ENCODE data around the gene CEP350. TPM values are rescaled to one million over a fixed set of nuclear protein-coding genes. Genes with fewer than 3 reads are reported as not detected.

CEP350 gene
- total RNA-seq, 1 experiment from 2014 or later: 27.6 TPM

- Histone ChIP-seq H3K4me2 (ENCODE audit: low read length) (no peak overlapping the region), H3K27ac (ENCODE audit: low read depth, low read length) (no peak overlapping the region), H3K36me3 (ENCODE audit: control insufficient read depth in 1 of 2, insufficient read depth in 2 of 2, low read length in 2 of 2) (peaks cover 0 to 6% of the 10 kb centered on the region in 2 experiments; a peak in 1 of 4 replicates), H2AFZ (ENCODE audit: low read depth, low read length, poor library complexity, severe bottlenecking) (no peak overlapping the region), H3K4me3 (replicated peaks in 1 of 2; ENCODE audit: low read depth in 1 of 2, low read length in 2 of 2) (no peak overlapping the region), H3K9me3 (ENCODE audit: control insufficient read depth in 1 of 2, insufficient read depth in 1 of 2, low read depth in 1 of 2, low read length in 2 of 2) (no peaks in the 10 kb centered on the region), H3K9me2 (ENCODE audit: insufficient read depth) (no peaks in the 10 kb centered on the region), H3K9ac (ENCODE audit: low read length) (no peak overlapping the region), H3K27me3 (ENCODE audit: insufficient read depth, low read length) (no peaks in the 10 kb centered on the region), H3K79me2 (ENCODE audit: insufficient read depth, low read length) (no peaks in the 10 kb centered on the region), H3K4me1 (ENCODE audit: control insufficient read depth in 1 of 2, insufficient read depth in 2 of 2, low read length in 2 of 2) (no peaks in the 10 kb centered on the region), H4K20me1 (ENCODE audit: insufficient read depth) (no peaks in the 10 kb centered on the region; the same call in 1 of the 2 replicates)
- ChIA-PET RAD21 (ENCODE audit: low non-redundant PET in 1 of 2, low total read pairs in 2 of 2, uncharacterized antibody in 2 of 2, unreplicated experiment in 2 of 2) (no interaction called here), CTCF (no interaction called here), POLR2A (no interaction called here)
- intact Hi-C loops (cut with micrococcal nuclease): no loop called here
- BruUV-seq (replicated peaks): no TSS peak
- no peak for DNase-seq (ENCODE audit: low read depth, low spot score)
- TF ChIP-seq, protein P1, sequence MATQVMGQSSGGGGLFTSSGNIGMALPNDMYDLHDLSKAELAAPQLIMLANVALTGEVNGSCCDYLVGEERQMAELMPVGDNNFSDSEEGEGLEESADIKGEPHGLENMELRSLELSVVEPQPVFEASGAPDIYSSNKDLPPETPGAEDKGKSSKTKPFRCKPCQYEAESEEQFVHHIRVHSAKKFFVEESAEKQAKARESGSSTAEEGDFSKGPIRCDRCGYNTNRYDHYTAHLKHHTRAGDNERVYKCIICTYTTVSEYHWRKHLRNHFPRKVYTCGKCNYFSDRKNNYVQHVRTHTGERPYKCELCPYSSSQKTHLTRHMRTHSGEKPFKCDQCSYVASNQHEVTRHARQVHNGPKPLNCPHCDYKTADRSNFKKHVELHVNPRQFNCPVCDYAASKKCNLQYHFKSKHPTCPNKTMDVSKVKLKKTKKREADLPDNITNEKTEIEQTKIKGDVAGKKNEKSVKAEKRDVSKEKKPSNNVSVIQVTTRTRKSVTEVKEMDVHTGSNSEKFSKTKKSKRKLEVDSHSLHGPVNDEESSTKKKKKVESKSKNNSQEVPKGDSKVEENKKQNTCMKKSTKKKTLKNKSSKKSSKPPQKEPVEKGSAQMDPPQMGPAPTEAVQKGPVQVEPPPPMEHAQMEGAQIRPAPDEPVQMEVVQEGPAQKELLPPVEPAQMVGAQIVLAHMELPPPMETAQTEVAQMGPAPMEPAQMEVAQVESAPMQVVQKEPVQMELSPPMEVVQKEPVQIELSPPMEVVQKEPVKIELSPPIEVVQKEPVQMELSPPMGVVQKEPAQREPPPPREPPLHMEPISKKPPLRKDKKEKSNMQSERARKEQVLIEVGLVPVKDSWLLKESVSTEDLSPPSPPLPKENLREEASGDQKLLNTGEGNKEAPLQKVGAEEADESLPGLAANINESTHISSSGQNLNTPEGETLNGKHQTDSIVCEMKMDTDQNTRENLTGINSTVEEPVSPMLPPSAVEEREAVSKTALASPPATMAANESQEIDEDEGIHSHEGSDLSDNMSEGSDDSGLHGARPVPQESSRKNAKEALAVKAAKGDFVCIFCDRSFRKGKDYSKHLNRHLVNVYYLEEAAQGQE (IDR thresholded peaks at IDR 0.05; ENCODE audit: low read depth): no peak
- no peak for TF ChIP-seq ZNF274 (IDR thresholded peaks at IDR 0.05; ENCODE audit: low read depth, low read length)
- TF ChIP-seq EGR1 (IDR thresholded peaks at IDR 0.05; ENCODE audit: low read depth): no peak
- TF ChIP-seq, protein P2, sequence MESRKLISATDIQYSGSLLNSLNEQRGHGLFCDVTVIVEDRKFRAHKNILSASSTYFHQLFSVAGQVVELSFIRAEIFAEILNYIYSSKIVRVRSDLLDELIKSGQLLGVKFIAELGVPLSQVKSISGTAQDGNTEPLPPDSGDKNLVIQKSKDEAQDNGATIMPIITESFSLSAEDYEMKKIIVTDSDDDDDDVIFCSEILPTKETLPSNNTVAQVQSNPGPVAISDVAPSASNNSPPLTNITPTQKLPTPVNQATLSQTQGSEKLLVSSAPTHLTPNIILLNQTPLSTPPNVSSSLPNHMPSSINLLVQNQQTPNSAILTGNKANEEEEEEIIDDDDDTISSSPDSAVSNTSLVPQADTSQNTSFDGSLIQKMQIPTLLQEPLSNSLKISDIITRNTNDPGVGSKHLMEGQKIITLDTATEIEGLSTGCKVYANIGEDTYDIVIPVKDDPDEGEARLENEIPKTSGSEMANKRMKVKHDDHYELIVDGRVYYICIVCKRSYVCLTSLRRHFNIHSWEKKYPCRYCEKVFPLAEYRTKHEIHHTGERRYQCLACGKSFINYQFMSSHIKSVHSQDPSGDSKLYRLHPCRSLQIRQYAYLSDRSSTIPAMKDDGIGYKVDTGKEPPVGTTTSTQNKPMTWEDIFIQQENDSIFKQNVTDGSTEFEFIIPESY (IDR thresholded peaks at IDR 0.05; ENCODE audit: extremely low read depth, insufficient replicate concordance, low read length): no peak
- TF ChIP-seq FOSL1 (IDR thresholded peaks at IDR 0.05; ENCODE audit: low read depth): no peak
- no peak for TF ChIP-seq CBX3 (IDR thresholded peaks at IDR 0.05; ENCODE audit: low read depth)
- TF ChIP-seq SRF (IDR thresholded peaks at IDR 0.05; ENCODE audit: low read depth): no peak
- no peak for TF ChIP-seq CEBPB (IDR thresholded peaks at IDR 0.05; ENCODE audit: low read depth)
- TF ChIP-seq, protein P3, sequence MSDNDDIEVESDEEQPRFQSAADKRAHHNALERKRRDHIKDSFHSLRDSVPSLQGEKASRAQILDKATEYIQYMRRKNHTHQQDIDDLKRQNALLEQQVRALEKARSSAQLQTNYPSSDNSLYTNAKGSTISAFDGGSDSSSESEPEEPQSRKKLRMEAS (IDR thresholded peaks at IDR 0.05): no peak
- TF ChIP-seq CTCF (IDR thresholded peaks at IDR 0.05 in 2 of 3, conservative IDR thresholded peaks at IDR 0.05 in 1 of 3; ENCODE audit: borderline replicate concordance in 1 of 3, insufficient read depth in 1 of 3, low read depth in 2 of 3, low read length in 2 of 3): no peak
- no peak for TF ChIP-seq EZH2 (IDR thresholded peaks at IDR 0.05)
- no peak for TF ChIP-seq POLR2A (IDR thresholded peaks at IDR 0.05; ENCODE audit: borderline replicate concordance, extremely low read depth, insufficient read depth, insufficient read length)
- TF ChIP-seq TCF7L2 (IDR thresholded peaks at IDR 0.05; ENCODE audit: borderline replicate concordance, extremely low read depth, insufficient read depth, insufficient read length): no peak
- TF ChIP-seq ATF3 (IDR thresholded peaks at IDR 0.05): no peak
- TF ChIP-seq EZH2phosphoT487 (IDR thresholded peaks at IDR 0.05; ENCODE audit: borderline replicate concordance): no peak
- no peak for TF ChIP-seq YY1 (IDR thresholded peaks at IDR 0.05; ENCODE audit: extremely low read depth, insufficient replicate concordance, low read depth, low read length)
- no peak for ATAC-seq
Measured at GRCh38 chr1:179995576-179995975, 41.0 kb downstream of the CEP350 start.

All from HCT116 (cell line).